GM18526 (cell line): ENCODE measurements around the gene TFDP1.

Experiments used
- POLR2A ChIP-seq: IDR thresholded peaks from 3 replicates; pipeline ENCODE4 v1.6.1; 2011; ENCODE audit not compliant: insufficient read length; ENCODE audit errors: extremely low read depth

Gene TFDP1

DNA sequence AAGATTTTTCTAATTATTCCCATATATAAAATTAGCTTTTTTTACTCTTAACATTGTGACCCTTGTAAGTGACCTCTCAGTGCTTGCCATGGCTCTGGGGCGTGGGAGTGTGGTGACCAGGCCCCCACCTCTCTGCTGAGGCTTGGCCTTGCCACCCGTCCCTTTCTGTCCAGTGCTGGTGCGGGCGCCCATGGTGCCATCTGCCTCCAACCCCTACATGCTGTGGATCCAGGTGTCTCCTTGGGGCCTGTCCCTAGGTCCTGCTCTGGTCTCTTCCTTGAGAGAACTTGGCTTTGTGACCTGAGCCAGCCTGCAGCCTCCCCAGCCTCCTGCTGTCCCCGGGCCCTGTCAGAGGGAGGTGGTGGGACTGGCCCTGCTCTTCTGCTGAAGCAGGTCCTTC, 27.4 kb downstream of the TFDP1 start:
- no peak for TF ChIP-seq POLR2A

GRCh38 chr13:113612607-113613006, 28.1 kb downstream of the TFDP1 start:
- TF ChIP-seq POLR2A, result no peak

DNA sequence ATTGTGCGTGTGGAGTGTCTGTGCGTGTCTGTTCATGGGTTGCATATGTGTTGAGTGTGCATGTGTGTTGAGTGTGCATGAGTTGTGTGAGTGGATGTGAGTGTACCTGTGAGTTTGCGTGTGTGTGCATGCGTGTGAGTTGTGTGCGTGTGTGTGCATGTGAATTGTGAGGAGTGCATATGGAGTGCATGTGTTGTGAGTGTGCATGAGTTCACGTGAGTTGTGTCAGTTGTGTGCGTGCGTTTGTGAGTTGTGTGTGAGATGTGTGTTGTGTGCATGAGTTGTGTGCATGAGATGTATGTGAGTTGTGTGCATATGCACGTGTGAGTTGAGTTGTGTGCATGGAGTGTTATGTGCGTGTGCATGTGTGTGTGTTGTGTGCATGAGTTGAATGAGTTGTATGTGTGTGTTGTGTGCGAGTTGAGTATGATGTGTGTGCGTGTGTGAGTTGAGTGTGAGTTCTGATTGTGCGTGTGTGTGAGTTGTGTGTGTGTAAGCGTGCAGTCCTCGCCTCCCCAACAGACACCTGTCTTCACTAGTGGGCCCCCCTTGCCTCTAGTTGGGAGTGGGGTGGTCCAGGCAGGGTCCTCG, 29.3 kb downstream of the TFDP1 start:
- no peak for TF ChIP-seq POLR2A

DNA sequence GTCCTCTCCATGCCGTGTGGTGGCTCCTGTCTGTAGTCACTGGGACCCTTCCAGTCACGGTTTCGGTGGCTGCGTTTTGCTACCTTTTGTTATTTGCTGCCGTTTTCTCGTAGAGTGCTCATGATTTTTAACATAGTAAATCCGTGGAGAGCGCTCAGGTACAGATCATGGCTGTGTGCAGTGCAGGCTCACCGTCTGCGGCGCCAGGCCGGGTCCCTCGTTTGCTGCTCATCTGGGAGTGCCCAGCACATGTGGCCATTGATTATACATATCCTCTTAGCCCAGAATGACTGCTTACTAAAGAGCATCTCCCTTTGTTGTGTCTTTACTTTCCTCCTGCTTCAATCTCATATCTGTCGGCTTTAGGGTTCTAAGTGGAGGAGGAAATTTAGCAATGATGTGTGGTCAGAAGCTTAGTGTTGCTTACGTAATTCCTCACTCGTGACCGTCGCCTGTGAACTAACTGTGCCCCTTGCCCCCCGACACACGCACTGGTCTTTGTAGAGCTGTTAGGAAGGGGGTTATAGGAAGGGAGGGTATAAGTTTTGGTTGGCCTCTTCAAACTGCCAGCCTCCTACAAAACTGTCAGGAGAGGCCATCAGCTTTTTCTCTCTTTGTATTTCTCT, 31.8 kb downstream of the TFDP1 start:
- TF ChIP-seq POLR2A, result no peak

GRCh38 chr13:113616991-113617749, 32.6 kb downstream of the TFDP1 start:
- no peak for TF ChIP-seq POLR2A

DNA sequence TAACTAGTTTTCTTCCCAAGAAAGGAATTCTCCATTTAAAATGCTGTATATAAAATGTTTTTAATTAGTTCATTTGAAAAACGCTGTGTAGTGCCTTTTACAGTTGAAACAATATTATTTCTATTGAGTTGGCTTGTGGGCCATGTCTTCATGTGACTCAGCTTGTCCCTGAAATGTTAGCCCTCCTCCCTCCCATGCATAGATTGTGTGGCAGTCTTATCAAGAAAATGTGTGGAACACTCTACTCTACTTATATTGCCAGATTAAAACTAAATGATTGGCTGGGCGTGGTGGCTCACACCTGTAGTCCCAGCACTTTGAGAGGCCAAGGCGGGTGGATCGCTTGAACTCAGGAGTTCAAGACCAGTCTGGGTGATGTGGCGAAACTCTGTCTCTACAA, 33.4 kb downstream of the TFDP1 start:
- no peak for TF ChIP-seq POLR2A

DNA sequence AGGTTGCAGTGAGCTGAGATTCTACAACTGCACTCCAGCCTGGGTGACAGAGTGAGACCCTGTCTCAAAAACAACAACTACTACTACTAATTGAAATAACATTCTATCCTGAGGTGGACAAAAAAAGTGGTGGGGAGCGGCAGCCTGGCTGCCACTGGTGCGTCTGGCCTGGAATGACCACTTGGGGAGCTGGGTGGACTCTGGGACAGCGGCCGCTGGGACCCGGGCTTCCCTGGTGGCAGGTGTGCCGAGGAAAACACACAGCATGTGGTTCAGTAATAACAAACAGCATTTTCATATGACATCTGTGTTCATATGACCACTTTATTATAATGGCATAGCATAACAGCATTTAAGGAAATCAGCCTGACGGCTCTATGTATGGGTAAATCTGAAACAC, 33.9 kb downstream of the TFDP1 start:
- no peak for TF ChIP-seq POLR2A

- TF ChIP-seq POLR2A, result no peak
These were observed 35.7 kb downstream of the TFDP1 start for GRCh38 chr13:113620036-113620796.

GRCh38 chr13:113621046-113621445, 36.5 kb downstream of the TFDP1 start:
- no peak for TF ChIP-seq POLR2A

DNA sequence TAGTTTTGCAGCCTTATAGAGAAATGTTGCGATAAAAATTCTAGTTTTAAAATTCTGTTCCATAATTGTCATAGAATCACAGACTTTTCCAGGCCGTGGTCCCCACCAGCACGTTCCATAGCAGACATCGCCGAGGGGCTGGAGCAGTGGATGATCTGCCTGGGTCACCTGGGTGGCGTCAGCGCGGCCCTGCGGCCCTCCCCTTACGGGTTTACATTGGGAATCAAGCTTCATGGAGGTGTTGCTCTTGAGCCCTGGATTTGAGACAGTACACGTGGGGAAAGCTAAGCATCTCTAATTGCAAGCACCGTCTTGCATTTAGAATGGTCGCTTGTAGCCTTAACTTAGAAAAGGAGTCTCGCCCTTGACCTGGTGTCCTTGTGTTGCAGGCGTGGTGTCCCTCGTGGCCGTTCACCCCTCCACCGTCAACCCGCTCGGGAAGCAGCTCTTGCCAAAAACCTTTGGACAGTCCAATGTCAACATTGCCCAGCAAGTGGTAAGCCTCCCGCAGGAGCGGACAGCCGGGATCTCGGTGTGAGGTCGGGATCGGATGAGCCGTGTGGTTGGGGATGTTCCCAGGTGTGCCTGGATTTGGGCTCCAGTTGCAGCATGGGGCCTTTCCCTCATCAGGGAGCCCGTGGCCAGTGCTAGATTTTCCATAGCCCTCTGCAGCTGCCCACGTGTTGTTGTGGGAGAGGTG, 38.4 kb downstream of the TFDP1 start:
- TF ChIP-seq POLR2A, result no peak

DNA sequence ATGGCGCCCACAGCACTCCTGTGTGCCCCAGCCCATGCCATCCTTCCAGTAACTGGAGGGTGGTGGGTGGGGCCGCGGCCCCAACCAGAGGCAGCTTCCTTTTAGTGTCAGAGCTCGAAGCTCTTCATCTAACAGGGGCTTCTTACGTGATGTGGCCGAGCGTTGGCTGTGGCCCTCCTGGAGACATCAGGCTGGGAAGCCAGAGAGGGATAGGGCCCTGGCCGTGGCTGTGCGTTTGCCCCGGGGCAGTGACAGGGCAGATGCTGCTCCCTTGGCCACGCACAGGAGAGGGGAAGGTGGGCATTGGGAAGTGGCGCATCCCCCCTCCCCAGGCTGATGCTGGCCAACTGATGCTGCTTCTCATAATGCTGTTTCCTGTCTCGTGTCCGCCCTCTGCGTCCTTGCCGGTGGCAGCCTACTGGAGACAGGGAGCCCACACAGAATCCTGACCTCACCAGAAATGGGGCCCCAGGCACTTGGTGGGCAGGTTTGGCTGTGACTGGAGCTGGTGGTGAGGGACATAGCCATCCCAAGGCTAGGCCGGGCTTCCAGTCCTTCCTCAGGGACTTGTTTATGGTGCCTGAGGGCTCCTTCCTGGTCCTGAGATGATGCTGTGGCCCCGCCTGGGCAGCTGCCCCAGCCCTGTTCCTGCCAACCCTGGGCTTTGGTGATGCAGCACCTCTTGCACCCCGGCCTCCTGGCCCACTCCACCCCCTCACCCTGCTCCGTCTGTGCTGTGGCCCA, 39.1 kb downstream of the TFDP1 start:
- no peak for TF ChIP-seq POLR2A

DNA sequence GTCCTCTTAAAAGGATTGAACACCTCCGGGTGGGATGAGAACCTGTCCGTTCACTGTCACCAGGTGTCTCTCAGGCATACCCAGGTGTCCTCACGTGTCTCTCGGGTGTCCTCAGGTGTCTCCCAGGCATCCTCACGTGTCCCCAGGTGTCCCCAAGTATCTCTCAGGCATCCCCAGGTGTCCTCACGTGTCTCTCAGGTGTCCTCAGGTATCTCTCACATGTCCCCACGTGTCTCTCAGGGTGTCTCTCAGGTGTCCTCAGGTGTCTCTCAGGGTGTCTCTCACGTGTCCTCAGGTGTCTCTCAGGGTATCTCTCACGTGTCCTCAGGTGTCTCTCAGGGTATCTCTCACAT, 39.7 kb downstream of the TFDP1 start:
- TF ChIP-seq POLR2A, result no peak

DNA sequence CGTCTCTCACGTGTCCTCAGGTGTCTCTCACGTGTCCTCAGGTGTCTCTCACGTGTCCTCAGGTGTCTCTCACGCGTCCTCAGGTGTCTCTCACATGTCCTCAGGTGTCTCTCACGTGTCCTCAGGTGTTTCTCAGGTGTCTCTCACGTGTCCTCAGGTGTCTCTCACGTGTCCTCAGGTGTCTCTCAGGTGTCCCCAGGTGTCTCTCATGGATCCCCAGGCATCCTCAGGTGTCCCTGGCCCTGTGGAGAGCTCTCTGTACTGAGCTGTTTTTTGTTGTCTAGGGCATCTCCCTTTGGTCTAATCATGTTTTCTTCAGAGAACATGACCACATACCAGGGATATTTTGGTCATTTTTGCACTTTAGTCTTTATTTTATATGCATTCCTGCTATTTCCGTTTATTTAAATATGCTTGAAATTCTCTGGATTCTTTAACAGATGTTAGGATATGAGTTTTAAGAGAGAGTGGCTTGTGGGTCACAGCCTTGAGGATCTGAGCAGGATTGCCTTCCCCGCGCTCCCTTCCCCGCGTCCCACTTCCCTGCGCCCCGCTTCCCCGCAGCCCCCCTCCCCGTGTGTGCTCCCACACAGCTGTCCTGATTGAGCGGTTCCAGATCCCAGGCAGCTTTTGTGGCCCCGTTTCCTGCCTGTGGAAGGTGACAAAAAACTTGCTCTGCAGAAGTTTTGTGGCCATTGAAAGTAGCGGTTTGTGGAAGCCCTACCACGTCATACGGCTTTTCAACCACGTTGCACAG, 41.6 kb downstream of the TFDP1 start:
- no peak for TF ChIP-seq POLR2A

DNA sequence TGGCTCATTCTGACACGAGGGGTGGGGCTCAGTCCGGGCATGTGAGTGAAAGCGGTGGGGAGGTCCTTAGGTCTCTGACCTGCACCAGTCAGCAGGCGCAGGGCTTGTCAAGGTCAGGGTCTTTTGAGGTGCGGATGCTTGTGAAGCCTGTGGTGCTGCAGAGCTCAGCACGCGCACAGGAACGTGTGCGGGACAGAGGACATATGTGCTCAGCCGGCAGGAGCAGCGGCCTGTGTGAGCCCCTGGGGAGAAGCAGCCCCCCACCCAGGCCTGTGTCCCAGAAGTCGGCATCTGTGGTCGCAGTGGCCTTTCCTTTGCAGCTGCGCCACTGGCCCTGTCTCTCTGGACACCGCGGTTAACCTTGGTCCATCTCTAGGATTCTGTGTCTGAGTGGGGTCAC, 42.6 kb downstream of the TFDP1 start:
- TF ChIP-seq POLR2A, result no peak
